HG03025 (cell line): Measurements from ENCODE around the gene SPNS3.

Experiments used
- ATAC-seq: cut with Tn5 transposase; IDR thresholded peaks from one replicate; pipeline ENCODE4 v1.9.1; 2021; ENCODE audit warnings: mild to moderate bottlenecking, moderate library complexity; ENCODE audit not compliant: unreplicated experiment, low FRiP score

The SPNS3 gene

GRCh38 chr17:4485676-4486646 is 52.2 kb downstream of the SPNS3 start:
- ATAC-seq = no peak

GRCh38 chr17:4487296-4487695 is 53.6 kb downstream of the SPNS3 start:
- no peak for ATAC-seq

- ATAC-seq = no peak
Observed at GRCh38 chr17:4487820-4488716, 54.3 kb downstream of the SPNS3 start.

GRCh38 chr17:4488989-4489595 is 55.4 kb downstream of the SPNS3 start:
- no peak for ATAC-seq

GRCh38 chr17:4490109-4490591 is 56.4 kb downstream of the SPNS3 start:
- no peak for ATAC-seq

GRCh38 chr17:4490637-4491061 is 56.9 kb downstream of the SPNS3 start:
- no peak for ATAC-seq

GRCh38 chr17:4492721-4493561 is 59.2 kb downstream of the SPNS3 start:
- no peak for ATAC-seq

GRCh38 chr17:4497101-4497824 is 63.5 kb downstream of the SPNS3 start:
- no peak for ATAC-seq

GRCh38 chr17:4498461-4499397 is 65.0 kb downstream of the SPNS3 start, which contains the start of gene SPNS2:
SPNS2 (plus strand) TSS chr17:4498881; CDS start chr17:4499048, 167 bp downstream.
- ATAC-seq = no peak

GRCh38 chr17:4499431-4500190 is 65.9 kb downstream of the SPNS3 start:
- ATAC-seq = no peak

GRCh38 chr17:4500191-4500571 is 66.4 kb downstream of the SPNS3 start:
- ATAC-seq = no peak

GRCh38 chr17:4501295-4501949 is 67.7 kb downstream of the SPNS3 start:
- ATAC-seq = no peak

- no peak for ATAC-seq
Observed at GRCh38 chr17:4502466-4503154, 68.9 kb downstream of the SPNS3 start.

- no peak for ATAC-seq
Observed at GRCh38 chr17:4503283-4504025, 69.7 kb downstream of the SPNS3 start.

- no peak for ATAC-seq
Observed at GRCh38 chr17:4504188-4504587, 70.4 kb downstream of the SPNS3 start.
